ENCODE data around the gene CAPN15.

GRCh38 chr16:582218-582613 lies 54.7 kb downstream of the CAPN15 start:
- no peak for TF ChIP-seq MAFK (IDR thresholded peaks at IDR 0.05; ENCODE audit: low read depth, low read length)
- no peak for TF ChIP-seq CTCF (conservative IDR thresholded peaks at IDR 0.05; ENCODE audit: low read depth, low read length)
- no peak for TF ChIP-seq POLR2A (IDR thresholded peaks at IDR 0.05; ENCODE audit: low read depth, low read length)
- no peak for TF ChIP-seq ELK1 (IDR thresholded peaks at IDR 0.05; ENCODE audit: borderline replicate concordance, low read depth, low read length)
- TF ChIP-seq RAD21 (IDR thresholded peaks at IDR 0.05; ENCODE audit: low read length), result no peak
- no peak for TF ChIP-seq RCOR1 (IDR thresholded peaks at IDR 0.05; ENCODE audit: insufficient replicate concordance, low read length)
- TF ChIP-seq FOS (IDR thresholded peaks at IDR 0.05; ENCODE audit: low read depth, low read length), result no peak
- TF ChIP-seq CEBPB (IDR thresholded peaks at IDR 0.05; ENCODE audit: low read depth, low read length), result no peak
- no peak for TF ChIP-seq USF2 (IDR thresholded peaks at IDR 0.05; ENCODE audit: low read depth, low read length)
- no peak for TF ChIP-seq MXI1 (IDR thresholded peaks at IDR 0.05; ENCODE audit: borderline replicate concordance, low read depth, low read length)
- no peak for TF ChIP-seq MAZ (IDR thresholded peaks at IDR 0.05; ENCODE audit: borderline replicate concordance, low read depth, low read length)
- no peak for TF ChIP-seq SMC3 (IDR thresholded peaks at IDR 0.05; ENCODE audit: low read depth, low read length)
- no peak for TF ChIP-seq BHLHE40 (IDR thresholded peaks at IDR 0.05; ENCODE audit: low read depth, low read length)

All from IMR-90 (cell line).